C4-2B (cell line): ENCODE results near the gene CFAP20.

Source experiments
- CTCF ChIP-seq: fragments of 450-650 bp; conservative IDR thresholded peaks from 2 replicates; pipeline ENCODE4 v1.5.1; 2017; ENCODE audit warnings: mild to moderate bottlenecking
- ZFX ChIP-seq: fragments of 450-650 bp; IDR thresholded peaks from 2 replicates; pipeline ENCODE4 v1.6.1; 2017

DNA sequence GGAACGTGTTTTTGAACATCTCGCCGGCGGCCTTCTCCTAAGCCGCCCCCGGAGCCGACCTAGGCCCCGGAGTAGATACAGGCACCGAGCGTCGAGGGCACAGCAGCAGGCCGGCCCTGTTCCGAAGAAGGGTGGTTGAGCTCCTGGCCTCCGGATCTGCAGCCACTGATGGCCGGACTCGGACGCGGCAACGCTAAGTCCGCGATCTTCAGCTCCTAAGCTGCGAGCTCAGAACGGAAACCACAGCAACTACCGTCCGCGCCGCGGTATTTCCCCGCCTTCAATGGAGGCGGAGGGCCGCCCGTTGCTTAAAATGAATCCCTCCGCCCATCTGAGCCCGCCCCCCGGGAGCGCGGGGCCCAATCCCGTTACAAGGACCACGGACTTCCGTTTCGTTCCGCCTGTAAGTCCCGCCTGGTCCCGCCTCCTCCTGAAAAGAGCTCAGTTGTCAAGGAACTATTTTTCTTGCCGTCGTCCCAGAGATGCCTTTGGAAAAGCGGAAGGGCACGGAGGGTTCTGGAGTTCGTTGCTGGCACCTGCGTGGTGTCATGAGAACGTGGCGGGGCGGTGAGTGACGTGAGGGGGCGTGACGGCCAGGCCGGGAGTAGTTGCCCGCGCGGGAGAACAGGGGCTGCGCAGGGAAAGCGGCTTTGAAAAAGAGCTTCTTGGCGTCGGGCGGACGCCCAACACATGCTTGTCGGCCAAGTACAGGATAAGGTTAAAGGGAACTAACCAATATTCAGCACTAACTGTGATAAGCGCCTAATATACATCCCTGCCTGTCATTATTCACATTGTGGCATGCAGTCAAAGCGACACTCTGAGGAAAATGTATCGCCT is at the start of gene CFAP20:
- TF ChIP-seq CTCF (no peak), ZFX (peak; percentile 75)
